ENCODE data around the gene CYSTM1. TPM values are rescaled to one million over a fixed set of nuclear protein-coding genes. Genes with fewer than 3 reads are reported as not detected.

CYSTM1 gene, protein sequence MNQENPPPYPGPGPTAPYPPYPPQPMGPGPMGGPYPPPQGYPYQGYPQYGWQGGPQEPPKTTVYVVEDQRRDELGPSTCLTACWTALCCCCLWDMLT
- total RNA-seq: 13.8 and 24.3 TPM in 2 replicates

GRCh38 chr5:140174465-140175366 is at the start of gene CYSTM1:
Gene CYSTM1, plus strand, starts transcription at chr5:140175188. Its CDS starts 19,278 bp downstream, at chr5:140194466.

DNA sequence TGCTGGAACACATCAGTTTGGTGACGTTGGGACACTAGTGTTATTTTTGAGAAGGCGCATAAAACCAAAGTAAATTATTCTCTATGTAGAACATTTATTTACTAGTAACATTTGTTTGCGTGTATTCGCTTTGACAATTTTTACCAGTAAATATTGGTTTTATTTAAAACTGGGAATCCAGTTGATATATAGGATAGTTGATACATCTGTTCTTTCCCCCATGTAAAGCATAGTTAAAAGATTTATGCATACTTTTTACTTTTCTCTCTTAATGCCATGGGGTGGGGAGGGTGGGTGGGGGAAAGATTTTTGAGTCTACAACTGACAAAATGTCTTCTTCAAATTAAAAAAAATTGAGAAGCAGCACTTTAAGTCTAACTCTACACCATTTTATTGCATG is 49.4 kb upstream of the CYSTM1 start, which contains the start of gene IGIP:
Gene IGIP, plus strand, starts transcription at position 301 of the 400 bp plus-strand sequence. CDS start 2,540 bp downstream, outside the sequence.

Other genes with a start within 250 kb of the CYSTM1 start
- not detected in 2 replicates for gene NRG2, start 131.9 kb upstream of the CYSTM1 start, total RNA-seq
- 4.0 and 7.3 TPM in 2 replicates for gene PURA, start 61.1 kb upstream of the CYSTM1 start, total RNA-seq
- 2.3 and 3.7 TPM in 2 replicates for gene IGIP, start 49.3 kb upstream of the CYSTM1 start, total RNA-seq
- 144 and 154 TPM in 2 replicates for gene PFDN1, start 127.9 kb downstream of the CYSTM1 start, total RNA-seq
- gene HBEGF, start 171.4 kb downstream of the CYSTM1 start, total RNA-seq: 6.9 and 16.7 TPM in 2 replicates
- not detected in 2 replicates for gene SLC4A9, start 185.0 kb downstream of the CYSTM1 start, total RNA-seq
- 25.9 and 27.1 TPM in 2 replicates for gene ANKHD1, start 226.6 kb downstream of the CYSTM1 start, total RNA-seq